Measurements from ENCODE around the gene PPIL3.

DNA sequence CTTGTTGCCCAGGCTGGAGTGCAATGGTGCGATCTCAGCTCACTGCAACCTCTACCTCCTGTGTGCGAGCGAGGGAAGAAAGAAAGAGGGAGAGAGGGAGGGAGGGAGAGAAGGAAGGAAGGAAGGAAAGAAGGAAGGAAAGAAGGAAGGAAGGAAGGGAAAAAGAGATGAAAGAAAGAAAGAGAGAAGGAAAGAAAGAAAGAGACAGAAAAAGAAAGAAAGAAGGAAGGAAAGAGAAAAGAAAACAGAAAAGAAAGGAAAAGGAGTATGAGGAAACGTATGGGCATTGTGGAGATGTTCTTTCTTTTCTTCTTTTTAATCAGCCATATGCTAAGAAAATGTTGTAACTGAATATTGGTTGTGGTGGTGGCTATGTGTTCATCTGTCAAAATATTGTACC, 40.9 kb downstream of the PPIL3 start:
- no peak for TF ChIP-seq SPI1 (IDR thresholded peaks at IDR 0.05; ENCODE audit: borderline replicate concordance, low read depth, low read length)
- no peak for TF ChIP-seq CTCF (IDR thresholded peaks at IDR 0.05 in 2 of 3, conservative IDR thresholded peaks at IDR 0.05 in 1 of 3; ENCODE audit: insufficient read depth in 2 of 3, low read depth in 1 of 3, low read length in 3 of 3)
- no peak for TF ChIP-seq FOXK2 (conservative IDR thresholded peaks at IDR 0.05 in 1 of 2, IDR thresholded peaks at IDR 0.05 in 1 of 2; ENCODE audit: low read depth in 2 of 2)
- no peak for TF ChIP-seq PHF20 (IDR thresholded peaks at IDR 0.05; ENCODE audit: partially characterized antibody)
- TF ChIP-seq, protein P1, sequence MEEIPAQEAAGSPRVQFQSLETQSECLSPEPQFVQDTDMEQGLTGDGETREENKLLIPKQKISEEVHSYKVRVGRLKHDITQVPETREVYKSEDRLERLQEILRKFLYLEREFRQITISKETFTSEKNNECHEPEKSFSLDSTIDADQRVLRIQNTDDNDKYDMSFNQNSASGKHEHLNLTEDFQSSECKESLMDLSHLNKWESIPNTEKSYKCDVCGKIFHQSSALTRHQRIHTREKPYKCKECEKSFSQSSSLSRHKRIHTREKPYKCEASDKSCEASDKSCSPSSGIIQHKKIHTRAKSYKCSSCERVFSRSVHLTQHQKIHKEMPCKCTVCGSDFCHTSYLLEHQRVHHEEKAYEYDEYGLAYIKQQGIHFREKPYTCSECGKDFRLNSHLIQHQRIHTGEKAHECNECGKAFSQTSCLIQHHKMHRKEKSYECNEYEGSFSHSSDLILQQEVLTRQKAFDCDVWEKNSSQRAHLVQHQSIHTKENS (CRISPR knock-in tag; IDR thresholded peaks at IDR 0.05), result no peak
